GM12878 (cell line): ENCODE data around the gene LIMS1. TPM values are rescaled to one million over a fixed set of nuclear protein-coding genes. Genes with fewer than 3 reads are reported as not detected.
A peak's percentile ranks its signal among the peaks of the same experiment; 100 is the strongest.

ENCODE experiments used
- CBX3 ChIP-seq: fragments of 200-600 bp; sonication (generic); IDR thresholded peaks from 2 replicates; pipeline ENCODE4 v1.6.1; 2016; ENCODE audit warnings: low read depth, borderline replicate concordance
- CHD2 ChIP-seq: IDR thresholded peaks from 2 replicates; pipeline ENCODE4 v1.6.1; 2011; ENCODE audit warnings: low read depth, low read length, improper control_type of control experiment, borderline replicate concordance
- E2F4 ChIP-seq: IDR thresholded peaks from 2 replicates; pipeline ENCODE4 v1.6.1; 2012; ENCODE audit warnings: low read depth, low read length, improper control_type of control experiment
- EGR1 ChIP-seq, 2 experiments: IDR thresholded peaks; 1 replicate in 1 of 2; 2 replicates in 1 of 2; pipeline ENCODE4 v1.6.1; 2011 to 2012; ENCODE audit warnings: low read depth in 2 of 2, low read length in 2 of 2, borderline replicate concordance in 1 of 2, mild to moderate bottlenecking in 1 of 2, moderate library complexity in 1 of 2
- ETV6 ChIP-seq, 2 experiments: fragments of 450-650 bp in 1 of 2; IDR thresholded peaks in 1 of 2; conservative IDR thresholded peaks in 1 of 2; 2 replicates each; pipeline ENCODE4 v1.6.1; 2014; ENCODE audit warnings: antibody characterized with exemption in 1 of 2, borderline replicate concordance in 1 of 2, low read depth in 1 of 2, mild to moderate bottlenecking in 1 of 2, moderate library complexity in 1 of 2
- EZH2 ChIP-seq: IDR thresholded peaks from 2 replicates; pipeline ENCODE4 v1.6.1; 2012; ENCODE audit warnings: low read depth, mild to moderate bottlenecking, control low read depth, inconsistent platforms, low read length, borderline replicate concordance; ENCODE audit not compliant: control insufficient read depth
- IRF5 ChIP-seq: fragments of 450-650 bp; IDR thresholded peaks from 2 replicates; pipeline ENCODE4 v1.6.1; 2017; ENCODE audit warnings: borderline replicate concordance
- JUND ChIP-seq: IDR thresholded peaks from 2 replicates; pipeline ENCODE4 v1.6.1; 2012; ENCODE audit warnings: low read depth, mild to moderate bottlenecking, low read length, improper control_type of control experiment, moderate library complexity
- KLF5 ChIP-seq: fragments of 450-650 bp; IDR thresholded peaks from 2 replicates; pipeline ENCODE4 v1.6.1; 2014; ENCODE audit warnings: mild to moderate bottlenecking; ENCODE audit not compliant: partially characterized antibody
- NFYB ChIP-seq: IDR thresholded peaks from 2 replicates; pipeline ENCODE4 v1.6.1; 2011; ENCODE audit warnings: low read depth, mild to moderate bottlenecking, low read length, improper control_type of control experiment, moderate library complexity; ENCODE audit not compliant: insufficient read depth
- POLR2AphosphoS5 ChIP-seq: IDR thresholded peaks from 2 replicates; pipeline ENCODE4 v1.6.1; 2011; ENCODE audit warnings: mild to moderate bottlenecking, low read length, inconsistent platforms
- RFX5 ChIP-seq: IDR thresholded peaks from 2 replicates; pipeline ENCODE4 v1.6.1; 2011; ENCODE audit warnings: low read depth, low read length, improper control_type of control experiment
- SMAD5 ChIP-seq: IDR thresholded peaks from 2 replicates; pipeline ENCODE4 v1.6.1; 2016; ENCODE audit warnings: antibody characterized with exemption, low read depth
- SPI1 ChIP-seq: IDR thresholded peaks from 2 replicates; pipeline ENCODE4 v1.6.1; 2011; ENCODE audit warnings: low read depth, mild to moderate bottlenecking, low read length, moderate library complexity, borderline replicate concordance; ENCODE audit not compliant: insufficient read depth
- STAT1 ChIP-seq: fragments of 450-650 bp; conservative IDR thresholded peaks from 2 replicates; pipeline ENCODE4 v1.6.1; 2014; ENCODE audit warnings: antibody characterized with exemption, mild to moderate bottlenecking
- ZNF24 ChIP-seq: fragments of 450-650 bp; IDR thresholded peaks from 2 replicates; pipeline ENCODE4 v1.6.1; 2017; ENCODE audit warnings: antibody characterized with exemption, mild to moderate bottlenecking
- ZZZ3 ChIP-seq: IDR thresholded peaks from 2 replicates; pipeline ENCODE4 v1.6.1; 2011; ENCODE audit warnings: low read depth; ENCODE audit not compliant: control insufficient read depth, insufficient read length
- polyA plus RNA-seq, 11 experiments: library from polyadenylated mRNA; depleted of rRNA in 4 of 11; unstranded in 6 of 11; stranded (reverse) in 5 of 11; fragments of >200 nt; fragmentation: Nextera tagmentation in 4 of 11; fragmentation: Illumina TruSeq in 1 of 11; extraction: Ambion mirVana in 4 of 11; extraction: Trizol in 1 of 11; gene quantifications; 1 replicate in 1 of 11; 2 replicates in 10 of 11; pipeline versions ENCODE4 v1.2.1 to v1.2.3, GENCODE V29; 2011 to 2016; ENCODE audit warnings: inconsistent platforms in 2 of 11, missing spikeins in 2 of 11, low read depth in 1 of 11
- total RNA-seq, 4 experiments: library from RNA; depleted of rRNA in 3 of 4; stranded (reverse); fragments of >200 nt in 3 of 4; fragmentation: Illumina TruSeq in 1 of 4; extraction: Trizol in 1 of 4; gene quantifications; 2 replicates each; pipeline versions ENCODE4 v1.2.1 to v1.2.3, GENCODE V29; 2013 to 2021
- TF ChIP-seq, protein P1 (sequence below): IDR thresholded peaks from 2 replicates; pipeline ENCODE4 v1.6.1; 2011; ENCODE audit warnings: low read depth, mild to moderate bottlenecking, low read length, moderate library complexity, borderline replicate concordance; ENCODE audit errors: extremely low read depth
- TF ChIP-seq, protein P2 (sequence below): fragments of 450-650 bp; conservative IDR thresholded peaks from 2 replicates; pipeline ENCODE4 v1.6.1; 2017; ENCODE audit warnings: mild to moderate bottlenecking, moderate library complexity
- TF ChIP-seq, protein P3 (sequence below): IDR thresholded peaks from 2 replicates; pipeline ENCODE4 v1.6.1; 2012; ENCODE audit warnings: low read depth, low read length, improper control_type of control experiment
- TF ChIP-seq, protein P4 (sequence below): fragments of 450-650 bp; IDR thresholded peaks from 2 replicates; pipeline ENCODE4 v1.6.1; 2017; ENCODE audit warnings: mild to moderate bottlenecking, low read depth, inconsistent platforms; ENCODE audit not compliant: poor library complexity, severe bottlenecking

Gene LIMS1
- total and polyA plus RNA-seq, 10 of the 15 experiments (the other 5 are each of a cell fraction or from before 2014, with no cell fraction given), result 15.7 to 98.1 (median 43.9) TPM

- TF ChIP-seq, protein P1, sequence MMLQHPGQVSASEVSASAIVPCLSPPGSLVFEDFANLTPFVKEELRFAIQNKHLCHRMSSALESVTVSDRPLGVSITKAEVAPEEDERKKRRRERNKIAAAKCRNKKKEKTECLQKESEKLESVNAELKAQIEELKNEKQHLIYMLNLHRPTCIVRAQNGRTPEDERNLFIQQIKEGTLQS, result no peak
- peak in 1 of 2 experiments; percentile 81; a peak in 1 of 3 replicates for TF ChIP-seq EGR1 (IDR thresholded peaks at IDR 0.05; ENCODE audit: borderline replicate concordance in 1 of 2, low read depth in 2 of 2, low read length in 2 of 2)
- no peak for TF ChIP-seq EZH2
- TF ChIP-seq, protein P2, sequence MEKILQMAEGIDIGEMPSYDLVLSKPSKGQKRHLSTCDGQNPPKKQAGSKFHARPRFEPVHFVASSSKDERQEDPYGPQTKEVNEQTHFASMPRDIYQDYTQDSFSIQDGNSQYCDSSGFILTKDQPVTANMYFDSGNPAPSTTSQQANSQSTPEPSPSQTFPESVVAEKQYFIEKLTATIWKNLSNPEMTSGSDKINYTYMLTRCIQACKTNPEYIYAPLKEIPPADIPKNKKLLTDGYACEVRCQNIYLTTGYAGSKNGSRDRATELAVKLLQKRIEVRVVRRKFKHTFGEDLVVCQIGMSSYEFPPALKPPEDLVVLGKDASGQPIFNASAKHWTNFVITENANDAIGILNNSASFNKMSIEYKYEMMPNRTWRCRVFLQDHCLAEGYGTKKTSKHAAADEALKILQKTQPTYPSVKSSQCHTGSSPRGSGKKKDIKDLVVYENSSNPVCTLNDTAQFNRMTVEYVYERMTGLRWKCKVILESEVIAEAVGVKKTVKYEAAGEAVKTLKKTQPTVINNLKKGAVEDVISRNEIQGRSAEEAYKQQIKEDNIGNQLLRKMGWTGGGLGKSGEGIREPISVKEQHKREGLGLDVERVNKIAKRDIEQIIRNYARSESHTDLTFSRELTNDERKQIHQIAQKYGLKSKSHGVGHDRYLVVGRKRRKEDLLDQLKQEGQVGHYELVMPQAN, result peak; percentile 37; the same call in 1 of the 2 replicates
- TF ChIP-seq SMAD5, result peak; percentile 84
- TF ChIP-seq, protein P3, sequence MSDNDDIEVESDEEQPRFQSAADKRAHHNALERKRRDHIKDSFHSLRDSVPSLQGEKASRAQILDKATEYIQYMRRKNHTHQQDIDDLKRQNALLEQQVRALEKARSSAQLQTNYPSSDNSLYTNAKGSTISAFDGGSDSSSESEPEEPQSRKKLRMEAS, result peak; percentile 48
- TF ChIP-seq CBX3, result no peak
- TF ChIP-seq JUND, result no peak
- no peak for TF ChIP-seq STAT1
- TF ChIP-seq ETV6 (conservative IDR thresholded peaks at IDR 0.05 in 1 of 2, IDR thresholded peaks at IDR 0.05 in 1 of 2; ENCODE audit: borderline replicate concordance in 1 of 2, low read depth in 1 of 2), result no peak
- TF ChIP-seq, protein P4, sequence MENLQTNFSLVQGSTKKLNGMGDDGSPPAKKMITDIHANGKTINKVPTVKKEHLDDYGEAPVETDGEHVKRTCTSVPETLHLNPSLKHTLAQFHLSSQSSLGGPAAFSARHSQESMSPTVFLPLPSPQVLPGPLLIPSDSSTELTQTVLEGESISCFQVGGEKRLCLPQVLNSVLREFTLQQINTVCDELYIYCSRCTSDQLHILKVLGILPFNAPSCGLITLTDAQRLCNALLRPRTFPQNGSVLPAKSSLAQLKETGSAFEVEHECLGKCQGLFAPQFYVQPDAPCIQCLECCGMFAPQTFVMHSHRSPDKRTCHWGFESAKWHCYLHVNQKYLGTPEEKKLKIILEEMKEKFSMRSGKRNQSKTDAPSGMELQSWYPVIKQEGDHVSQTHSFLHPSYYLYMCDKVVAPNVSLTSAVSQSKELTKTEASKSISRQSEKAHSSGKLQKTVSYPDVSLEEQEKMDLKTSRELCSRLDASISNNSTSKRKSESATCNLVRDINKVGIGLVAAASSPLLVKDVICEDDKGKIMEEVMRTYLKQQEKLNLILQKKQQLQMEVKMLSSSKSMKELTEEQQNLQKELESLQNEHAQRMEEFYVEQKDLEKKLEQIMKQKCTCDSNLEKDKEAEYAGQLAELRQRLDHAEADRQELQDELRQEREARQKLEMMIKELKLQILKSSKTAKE, result no peak
- no peak for TF ChIP-seq ZZZ3
- no peak for TF ChIP-seq RFX5
- TF ChIP-seq ZNF24, result no peak
- 0 out of 2 replicates have a peak, but pooled peaks have one; percentile 10 for TF ChIP-seq SPI1
- no peak for TF ChIP-seq CHD2
- TF ChIP-seq POLR2AphosphoS5, result peak; percentile 77; the same call in 1 of the 2 replicates
- no peak for TF ChIP-seq NFYB
- no peak for TF ChIP-seq KLF5
- TF ChIP-seq IRF5, result no peak
- no peak for TF ChIP-seq E2F4
Observed at GRCh38 chr2:108533832-108534583, at the start of gene LIMS1 (continued).
